Trophoblast cell (in vitro differentiated cells and primary cell): ENCODE results near the gene PRKCH.

ENCODE experiments used
- DNase-seq, 2 donors: peaks; one replicate each; pipeline ENCODE4 v3.0.0-alpha.2; 2016
- H2AFZ ChIP-seq: 2 replicates; pipeline ENCODE4 v1.6.1; 2013; ENCODE audit warnings: low read length, moderate library complexity, mild to moderate bottlenecking; ENCODE audit not compliant: insufficient read depth, poor library complexity
- H2AK5ac ChIP-seq: 2 replicates; pipeline ENCODE4 v1.6.1; 2013; ENCODE audit warnings: mild to moderate bottlenecking, low read length
- H2BK120ac ChIP-seq: 2 replicates; pipeline ENCODE4 v1.6.1; 2013; ENCODE audit warnings: low read length, mild to moderate bottlenecking, moderate library complexity; ENCODE audit not compliant: insufficient read depth, poor library complexity
- H2BK12ac ChIP-seq: 2 replicates; pipeline ENCODE4 v1.6.1; 2013; ENCODE audit warnings: mild to moderate bottlenecking, low read length, moderate library complexity
- H2BK5ac ChIP-seq: 2 replicates; pipeline ENCODE4 v1.6.1; 2013; ENCODE audit warnings: low read length, low read depth, moderate library complexity, mild to moderate bottlenecking; ENCODE audit not compliant: poor library complexity
- H3K14ac ChIP-seq: 2 replicates; pipeline ENCODE4 v1.6.1; 2013; ENCODE audit warnings: mild to moderate bottlenecking, low read length
- H3K18ac ChIP-seq: 2 replicates; pipeline ENCODE4 v1.6.1; 2013; ENCODE audit warnings: mild to moderate bottlenecking, low read length
- H3K23ac ChIP-seq: 2 replicates; pipeline ENCODE4 v1.6.1; 2013; ENCODE audit warnings: low read length
- H3K27ac ChIP-seq: 2 replicates; pipeline ENCODE4 v1.5.1; 2013; ENCODE audit warnings: low read depth, mild to moderate bottlenecking, inconsistent platforms, low read length, moderate library complexity
- H3K27me3 ChIP-seq: 2 replicates; pipeline ENCODE4 v1.6.1; 2013; ENCODE audit warnings: inconsistent platforms, mild to moderate bottlenecking, low read length, moderate library complexity; ENCODE audit not compliant: insufficient read depth
- H3K36me3 ChIP-seq, 2 experiments: 1 replicate in 1 of 2; 2 replicates in 1 of 2; pipeline ENCODE4 v1.6.1; 2013; ENCODE audit warnings: low read length in 2 of 2, mild to moderate bottlenecking in 2 of 2, moderate library complexity in 1 of 2; ENCODE audit not compliant: insufficient read depth in 2 of 2, control insufficient read depth in 1 of 2
- H3K4ac ChIP-seq: 2 replicates; pipeline ENCODE4 v1.6.1; 2013; ENCODE audit warnings: low read depth, mild to moderate bottlenecking, low read length, moderate library complexity
- H3K4me1 ChIP-seq, 2 experiments: 1 replicate in 1 of 2; 2 replicates in 1 of 2; pipeline ENCODE4 v1.6.1; 2013; ENCODE audit warnings: low read length in 2 of 2, mild to moderate bottlenecking in 2 of 2, moderate library complexity in 1 of 2; ENCODE audit not compliant: insufficient read depth in 2 of 2, control insufficient read depth in 1 of 2
- H3K4me2 ChIP-seq: 2 replicates; pipeline ENCODE4 v1.6.1; 2013; ENCODE audit warnings: inconsistent platforms, mild to moderate bottlenecking, low read length, moderate library complexity
- H3K4me3 ChIP-seq: 2 replicates; pipeline ENCODE4 v1.5.1; 2013; ENCODE audit warnings: mild to moderate bottlenecking, low read depth, low read length, inconsistent platforms
- H3K79me1 ChIP-seq: one replicate; pipeline ENCODE4 v1.6.1; 2013; ENCODE audit warnings: low read length
- H3K79me2 ChIP-seq: 2 replicates; pipeline ENCODE4 v1.6.1; 2013; ENCODE audit warnings: low read length, mild to moderate bottlenecking; ENCODE audit not compliant: control insufficient read depth, insufficient read depth, poor library complexity
- H3K9ac ChIP-seq: 2 replicates; pipeline ENCODE4 v1.6.1; 2013; ENCODE audit warnings: mild to moderate bottlenecking, low read length
- H3K9me3 ChIP-seq: 2 replicates; pipeline ENCODE4 v1.6.1; 2013; ENCODE audit warnings: low read depth, mild to moderate bottlenecking, control low read depth, inconsistent platforms, low read length; ENCODE audit not compliant: insufficient read depth
- H4K12ac ChIP-seq: 2 replicates; pipeline ENCODE4 v1.6.1; 2013; ENCODE audit warnings: low read depth, mild to moderate bottlenecking, low read length, moderate library complexity
- H4K8ac ChIP-seq: 2 replicates; pipeline ENCODE4 v1.6.1; 2013; ENCODE audit warnings: low read depth, mild to moderate bottlenecking, low read length, moderate library complexity
- H4K91ac ChIP-seq: one replicate; pipeline ENCODE4 v1.6.1; 2013; ENCODE audit warnings: low read depth, mild to moderate bottlenecking, low read length, moderate library complexity
- WGBS: extraction: QIAGEN DNeasy Blood & Tissue Kit; methylation state at CpG from one replicate; pipeline ENCODE4 v1.1.7; 2013; ENCODE audit warnings: missing lambda C conversion rate; ENCODE audit not compliant: insufficient read length, insufficient coverage; ENCODE audit errors: extremely low coverage; 5-methylcytosine and 5-hydroxymethylcytosine counted together

Gene PRKCH

DNA sequence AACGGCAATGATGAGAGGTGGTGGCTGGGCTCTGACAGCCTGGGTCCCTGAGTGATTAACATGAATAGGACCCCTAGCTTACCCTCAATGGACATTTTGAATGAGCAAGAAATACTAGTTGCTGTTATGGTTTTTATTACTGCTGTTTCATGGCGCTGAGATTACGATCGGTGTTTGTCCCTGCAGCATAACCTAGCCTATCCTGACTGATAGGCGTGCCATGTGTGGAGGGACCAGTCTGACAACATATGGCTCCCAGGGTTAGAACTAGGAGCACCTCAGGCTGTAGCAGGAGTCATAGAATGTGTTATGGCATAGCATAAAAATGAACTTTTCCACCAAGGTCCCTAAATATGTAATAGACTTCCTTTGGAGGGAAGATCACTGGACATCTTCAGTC lies 236.5 kb downstream of the PRKCH start:
- H3K4ac ChIP-seq, result no peak overlapping the region
- peaks cover 23 to 35% of the 10 kb centered on the region in 2 experiments for H3K4me1 ChIP-seq
- no peaks in the 10 kb centered on the region for H3K9me3 ChIP-seq
- no peak overlapping the region for H2BK12ac ChIP-seq
- peaks cover 13% of the 10 kb centered on the region for H3K79me2 ChIP-seq
- no peak overlapping the region for H3K14ac ChIP-seq
- DNase-seq, result no peak
- no peak overlapping the region for H3K4me3 ChIP-seq
- H2AK5ac ChIP-seq, result no peak overlapping the region
- peaks cover 0 to 2% of the 10 kb centered on the region in 2 experiments for H3K36me3 ChIP-seq
- H3K27me3 ChIP-seq, result no peaks in the 10 kb centered on the region
- H3K79me1 ChIP-seq, result peaks cover 49% of the 10 kb centered on the region
- no peak overlapping the region for H3K9ac ChIP-seq
- no peak overlapping the region for H3K4me2 ChIP-seq
- no peak overlapping the region for H3K27ac ChIP-seq
- peak overlapping the region; percentile 52 for H4K91ac ChIP-seq
- no peak overlapping the region for H2AFZ ChIP-seq
- WGBS, result no CpG with 5 or more reads among the region's 5 CpGs
- H3K23ac ChIP-seq, result no peak overlapping the region
- no peak overlapping the region for H4K12ac ChIP-seq
- no peak overlapping the region for H4K8ac ChIP-seq
- H3K18ac ChIP-seq, result no peak overlapping the region
- peak overlapping the region; percentile 13 for H2BK120ac ChIP-seq
- H2BK5ac ChIP-seq, result no peak overlapping the region

GRCh38 chr14:61558271-61558670 lies 236.9 kb downstream of the PRKCH start:
- Histone ChIP-seq H3K79me2 (peaks cover 15% of the 10 kb centered on the region), H2BK120ac (peak overlapping the region; percentile 29), H3K4me2 (no peak overlapping the region), H3K79me1 (peaks cover 53% of the 10 kb centered on the region), H3K23ac (no peak overlapping the region), H3K9ac (no peak overlapping the region), H4K8ac (no peak overlapping the region), H2AK5ac (peak overlapping the region; percentile 41), H3K4me3 (no peak overlapping the region), H2BK5ac (peak overlapping the region; percentile 42), H3K18ac (peak overlapping the region; percentile 23), H3K27ac (no peak overlapping the region), H3K4ac (no peak overlapping the region), H3K36me3 (peaks cover 0 to 2% of the 10 kb centered on the region in 2 experiments), H3K14ac (peak overlapping the region; percentile 4), H2AFZ (no peak overlapping the region), H2BK12ac (peak overlapping the region; percentile 58), H3K27me3 (no peaks in the 10 kb centered on the region), H4K12ac (no peak overlapping the region), H3K9me3 (no peaks in the 10 kb centered on the region), H3K4me1 (peaks cover 27 to 37% of the 10 kb centered on the region in 2 experiments), H4K91ac (peak overlapping the region; percentile 52)
- no CpG with 5 or more reads among the region's 6 CpGs for WGBS
- DNase-seq, result no peak

DNA sequence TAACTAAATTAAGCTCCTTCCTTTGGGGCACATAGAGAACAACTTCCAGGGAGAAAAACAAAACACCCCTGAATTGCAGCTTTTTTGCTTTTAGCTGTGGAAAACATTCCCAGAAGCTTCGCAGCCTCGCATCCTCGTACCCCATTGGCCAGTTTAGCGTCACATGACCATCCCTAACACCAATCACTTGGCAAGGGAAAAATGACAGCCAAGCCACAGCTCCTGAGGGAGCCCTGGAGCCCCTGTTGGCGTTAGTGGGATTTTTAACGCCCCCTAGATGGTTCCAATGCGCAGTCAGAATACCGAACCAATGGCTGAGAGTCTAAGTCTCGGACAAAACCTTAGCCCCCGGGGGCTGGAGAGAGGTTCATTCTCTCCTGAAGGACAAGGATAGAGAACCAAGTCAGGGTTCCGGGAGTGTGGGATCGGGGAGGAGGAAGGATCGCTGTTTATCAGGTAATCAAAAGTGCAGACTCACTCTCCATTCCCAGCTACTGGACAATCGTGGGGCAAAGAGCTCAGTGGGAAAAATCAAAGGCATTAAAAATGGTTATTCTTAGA lies 238.3 kb downstream of the PRKCH start:
- Histone ChIP-seq H3K27ac (peak overlapping the region; percentile 97), H3K4ac (peak overlapping the region; percentile 57), H3K79me2 (peaks cover 23% of the 10 kb centered on the region), H3K18ac (peak overlapping the region; percentile 93), H3K4me3 (no peak overlapping the region), H2AFZ (peak overlapping the region; percentile 30), H3K27me3 (no peaks in the 10 kb centered on the region), H2BK5ac (peak overlapping the region; percentile 94), H4K91ac (peak overlapping the region; percentile 98), H3K23ac (no peak overlapping the region), H3K79me1 (peaks cover 63% of the 10 kb centered on the region), H2BK12ac (peak overlapping the region; percentile 98), H2BK120ac (peak overlapping the region; percentile 98), H3K9me3 (no peaks in the 10 kb centered on the region), H3K36me3 (peaks cover 0 to under 1% of the 10 kb centered on the region in 2 experiments), H4K8ac (peak overlapping the region; percentile 71), H4K12ac (no peak overlapping the region), H3K9ac (no peak overlapping the region), H3K14ac (peak overlapping the region; percentile 82), H3K4me1 (peaks cover 39 to 48% of the 10 kb centered on the region in 2 experiments), H3K4me2 (no peak overlapping the region), H2AK5ac (peak overlapping the region; percentile 91)
- no CpG with 5 or more reads among the region's 14 CpGs for WGBS
- DNase-seq, result no peak

- no peak for DNase-seq
- H2BK120ac ChIP-seq, result peak overlapping the region; percentile 99
- H3K4me2 ChIP-seq, result no peak overlapping the region
- no peak overlapping the region for H4K12ac ChIP-seq
- peaks cover 42 to 53% of the 10 kb centered on the region in 2 experiments for H3K4me1 ChIP-seq
- peak overlapping the region; percentile 97 for H3K27ac ChIP-seq
- H4K91ac ChIP-seq, result peak overlapping the region; percentile 99
- H2BK12ac ChIP-seq, result peak overlapping the region; percentile 97
- H3K79me2 ChIP-seq, result peaks cover 25% of the 10 kb centered on the region
- H3K14ac ChIP-seq, result peak overlapping the region; percentile 95
- peak overlapping the region; percentile 55 for H3K4ac ChIP-seq
- H2AK5ac ChIP-seq, result peak overlapping the region; percentile 56
- no peak overlapping the region for H3K23ac ChIP-seq
- H3K9ac ChIP-seq, result no peak overlapping the region
- no peak overlapping the region for H2AFZ ChIP-seq
- no peaks in the 10 kb centered on the region for H3K9me3 ChIP-seq
- no peaks in the 10 kb centered on the region for H3K36me3 ChIP-seq
- peak overlapping the region; percentile 70 for H4K8ac ChIP-seq
- no peaks in the 10 kb centered on the region for H3K27me3 ChIP-seq
- H2BK5ac ChIP-seq, result peak overlapping the region; percentile 99
- no peak overlapping the region for H3K18ac ChIP-seq
- H3K79me1 ChIP-seq, result peaks cover 66% of the 10 kb centered on the region
- no CpG with 5 or more reads among the region's 5 CpGs for WGBS
- no peak overlapping the region for H3K4me3 ChIP-seq
Measured at GRCh38 chr14:61560323-61560722, 238.9 kb downstream of the PRKCH start.
